ENCODE results near the gene FOXS1.
"Not testable (repeated sequence)": the region's sequence is repeated elsewhere in the genome, so short reads cannot be mapped to it uniquely, and the experiment has no call there.

The FOXS1 gene

DNA sequence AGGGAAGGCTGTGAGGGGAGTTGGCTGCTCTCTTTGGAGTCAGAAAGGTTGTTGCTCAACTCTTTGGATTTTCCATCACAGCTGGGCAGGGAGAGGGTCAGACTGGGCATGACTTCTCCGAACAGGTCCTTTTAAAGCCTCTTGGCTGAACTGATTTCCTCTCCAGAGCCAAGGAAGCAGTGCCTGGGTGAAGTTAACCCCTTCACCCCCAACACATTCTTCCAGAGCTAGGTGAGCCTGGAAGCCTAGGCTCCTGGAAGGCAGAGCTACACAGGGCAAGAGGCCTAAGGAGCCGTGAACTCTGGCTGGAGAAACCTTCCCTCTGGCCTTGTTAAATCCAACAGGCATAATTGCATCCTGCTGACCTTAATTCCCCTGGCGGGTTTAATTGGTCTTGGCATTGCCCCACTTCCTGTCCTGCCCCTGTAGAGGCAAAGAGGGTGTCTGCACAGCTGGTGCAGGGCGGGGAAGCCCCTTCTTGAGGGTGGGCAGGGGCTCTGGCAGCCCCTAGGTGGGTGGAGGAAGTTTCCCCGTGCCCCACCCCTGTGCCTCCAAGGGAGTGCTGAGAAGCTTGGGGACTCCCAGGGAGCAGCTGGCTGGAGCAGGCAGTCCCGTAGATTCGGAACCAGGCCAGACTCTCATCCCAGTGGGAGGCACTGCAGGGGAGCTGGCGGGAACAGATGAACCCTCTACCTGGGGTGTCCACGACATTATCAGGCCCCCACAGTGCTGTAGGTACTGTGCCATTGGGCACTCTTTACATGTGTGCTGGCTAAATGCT lies 29.8 kb downstream of the FOXS1 start:
- Histone ChIP-seq H3K4me3 (ENCODE audit: low read length, poor library complexity, severe bottlenecking) (no peak overlapping the region), H3K4me1 (ENCODE audit: insufficient read depth, low read length, poor library complexity, severe bottlenecking) (peaks cover 10% of the 10 kb centered on the region), H3K9me3 (ENCODE audit: insufficient read depth, low read depth, low read length) (no peaks in the 10 kb centered on the region), H2AFZ (ENCODE audit: low read length) (no peak overlapping the region), H3K27me3 (ENCODE audit: insufficient read depth, low read length, poor library complexity, severe bottlenecking) (no peaks in the 10 kb centered on the region), H3K79me2 (ENCODE audit: insufficient read depth, low read length) (no peaks in the 10 kb centered on the region), H4K20me1 (ENCODE audit: insufficient read depth, low read length, poor library complexity, severe bottlenecking) (no peaks in the 10 kb centered on the region), H3K9me2 (replicated peaks; ENCODE audit: low read depth, low read length) (no peaks in the 10 kb centered on the region), H3K9ac (ENCODE audit: low read depth, low read length, poor library complexity, severe bottlenecking) (no peak overlapping the region), H3F3A (ENCODE audit: low read depth) (no peaks in the 10 kb centered on the region), H3K4me2 (ENCODE audit: low read depth, low read length, poor library complexity, severe bottlenecking) (peak overlapping the region; percentile 31), H3K36me3 (ENCODE audit: insufficient read depth, low read length) (no peaks in the 10 kb centered on the region)
- TF ChIP-seq, protein P1, sequence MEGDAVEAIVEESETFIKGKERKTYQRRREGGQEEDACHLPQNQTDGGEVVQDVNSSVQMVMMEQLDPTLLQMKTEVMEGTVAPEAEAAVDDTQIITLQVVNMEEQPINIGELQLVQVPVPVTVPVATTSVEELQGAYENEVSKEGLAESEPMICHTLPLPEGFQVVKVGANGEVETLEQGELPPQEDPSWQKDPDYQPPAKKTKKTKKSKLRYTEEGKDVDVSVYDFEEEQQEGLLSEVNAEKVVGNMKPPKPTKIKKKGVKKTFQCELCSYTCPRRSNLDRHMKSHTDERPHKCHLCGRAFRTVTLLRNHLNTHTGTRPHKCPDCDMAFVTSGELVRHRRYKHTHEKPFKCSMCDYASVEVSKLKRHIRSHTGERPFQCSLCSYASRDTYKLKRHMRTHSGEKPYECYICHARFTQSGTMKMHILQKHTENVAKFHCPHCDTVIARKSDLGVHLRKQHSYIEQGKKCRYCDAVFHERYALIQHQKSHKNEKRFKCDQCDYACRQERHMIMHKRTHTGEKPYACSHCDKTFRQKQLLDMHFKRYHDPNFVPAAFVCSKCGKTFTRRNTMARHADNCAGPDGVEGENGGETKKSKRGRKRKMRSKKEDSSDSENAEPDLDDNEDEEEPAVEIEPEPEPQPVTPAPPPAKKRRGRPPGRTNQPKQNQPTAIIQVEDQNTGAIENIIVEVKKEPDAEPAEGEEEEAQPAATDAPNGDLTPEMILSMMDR (conservative IDR thresholded peaks at IDR 0.05; ENCODE audit: low read length): no peak
- TF ChIP-seq EZH2phosphoT487 (IDR thresholded peaks at IDR 0.05; ENCODE audit: borderline replicate concordance): no peak

DNA sequence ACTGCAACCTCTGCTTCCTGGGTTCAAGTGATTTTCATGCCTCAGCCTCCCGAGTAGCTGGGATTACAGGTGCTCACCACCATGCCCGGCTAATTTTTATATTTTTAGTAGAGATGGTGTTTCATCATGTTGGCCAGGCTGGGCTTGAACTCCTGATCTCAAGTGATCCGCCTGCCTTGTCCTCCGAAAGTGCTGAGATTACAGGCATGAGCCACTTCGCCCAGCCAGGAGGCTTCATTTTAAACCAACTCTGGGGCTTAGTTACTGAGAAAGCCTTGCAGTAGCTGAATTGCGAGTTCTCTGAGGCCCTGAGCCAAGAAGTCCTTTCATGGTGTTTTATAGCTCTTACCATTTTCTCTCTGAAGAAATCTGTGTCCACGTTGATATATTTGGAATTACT lies 31.3 kb downstream of the FOXS1 start:
- not testable (repeated sequence) for H3K27me3 ChIP-seq (ENCODE audit: insufficient read depth, low read length, poor library complexity, severe bottlenecking); H3K4me3 ChIP-seq (ENCODE audit: low read length, poor library complexity, severe bottlenecking); H3F3A ChIP-seq (ENCODE audit: low read depth); H3K36me3 ChIP-seq (ENCODE audit: insufficient read depth, low read length); H3K79me2 ChIP-seq (ENCODE audit: insufficient read depth, low read length); H3K9ac ChIP-seq (ENCODE audit: low read depth, low read length, poor library complexity, severe bottlenecking); H3K9me3 ChIP-seq (ENCODE audit: insufficient read depth, low read depth, low read length); H3K9me2 ChIP-seq (replicated peaks; ENCODE audit: low read depth, low read length); H3K4me2 ChIP-seq (ENCODE audit: low read depth, low read length, poor library complexity, severe bottlenecking); H4K20me1 ChIP-seq (ENCODE audit: insufficient read depth, low read length, poor library complexity, severe bottlenecking); H3K4me1 ChIP-seq (ENCODE audit: insufficient read depth, low read length, poor library complexity, severe bottlenecking); H2AFZ ChIP-seq (ENCODE audit: low read length)

DNA sequence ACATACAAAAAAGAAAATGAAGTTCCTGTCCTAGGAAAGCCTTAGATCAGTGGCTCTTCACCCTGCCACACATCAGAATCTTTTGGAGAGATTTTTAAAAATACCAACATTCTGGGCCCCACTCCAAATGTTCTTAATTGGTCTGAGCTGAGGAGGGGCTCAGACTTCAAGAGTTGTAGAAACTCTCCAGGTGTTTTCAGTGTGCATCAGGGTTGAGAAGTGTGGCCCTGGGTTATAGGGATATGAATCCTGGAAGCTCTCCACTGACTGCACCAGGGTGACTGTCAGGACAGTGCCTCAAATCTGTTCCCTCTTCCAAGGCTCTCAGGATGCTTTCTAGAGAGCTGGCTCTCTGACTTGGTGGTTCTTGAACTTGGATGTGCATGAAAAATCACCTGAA lies 31.8 kb downstream of the FOXS1 start:
- Histone ChIP-seq H3K4me2 (ENCODE audit: low read depth, low read length, poor library complexity, severe bottlenecking) (no peak overlapping the region), H3K9me2 (replicated peaks; ENCODE audit: low read depth, low read length) (no peaks in the 10 kb centered on the region), H3K36me3 (ENCODE audit: insufficient read depth, low read length) (no peaks in the 10 kb centered on the region), H3K27me3 (ENCODE audit: insufficient read depth, low read length, poor library complexity, severe bottlenecking) (no peaks in the 10 kb centered on the region), H3K79me2 (ENCODE audit: insufficient read depth, low read length) (no peaks in the 10 kb centered on the region), H3K4me1 (ENCODE audit: insufficient read depth, low read length, poor library complexity, severe bottlenecking) (peaks cover 10% of the 10 kb centered on the region), H3F3A (ENCODE audit: low read depth) (no peaks in the 10 kb centered on the region), H3K9me3 (ENCODE audit: insufficient read depth, low read depth, low read length) (no peaks in the 10 kb centered on the region), H2AFZ (ENCODE audit: low read length) (no peak overlapping the region), H3K4me3 (ENCODE audit: low read length, poor library complexity, severe bottlenecking) (no peak overlapping the region), H3K9ac (ENCODE audit: low read depth, low read length, poor library complexity, severe bottlenecking) (no peak overlapping the region), H4K20me1 (ENCODE audit: insufficient read depth, low read length, poor library complexity, severe bottlenecking) (no peaks in the 10 kb centered on the region)
- no peak for TF ChIP-seq EZH2phosphoT487 (IDR thresholded peaks at IDR 0.05; ENCODE audit: borderline replicate concordance)
- TF ChIP-seq, protein P1 (conservative IDR thresholded peaks at IDR 0.05; ENCODE audit: low read length): no peak
